NCI-H1930 (cell line): ENCODE results near the gene ADRA2C.

Source experiments
- DNase-seq, 2 experiments: peaks; one replicate each; lab custom pipeline; 2025; lab: John Stamatoyannopoulos, UW

The ADRA2C gene

GRCh38 chr4:3777033-3777390 is 10.8 kb downstream of the ADRA2C start:
- DNase-seq = no peak

GRCh38 chr4:3777669-3778068 is 11.5 kb downstream of the ADRA2C start:
- no peak for DNase-seq

- no peak for DNase-seq
Measured at GRCh38 chr4:3779509-3779908, 13.3 kb downstream of the ADRA2C start.

- DNase-seq = no peak
Measured at GRCh38 chr4:3780347-3781171, 14.4 kb downstream of the ADRA2C start.

GRCh38 chr4:3781193-3781886 is 15.2 kb downstream of the ADRA2C start:
- no peak for DNase-seq

- no peak for DNase-seq
Measured at GRCh38 chr4:3781997-3782930, 16.1 kb downstream of the ADRA2C start.

- peak in 1 of 2 experiments; percentile 25 for DNase-seq
Measured at GRCh38 chr4:3783693-3784306, 17.6 kb downstream of the ADRA2C start.

- no peak for DNase-seq
Measured at GRCh38 chr4:3784454-3785291, 18.5 kb downstream of the ADRA2C start.

GRCh38 chr4:3785292-3785565 is 19.0 kb downstream of the ADRA2C start:
- no peak for DNase-seq

- no peak for DNase-seq
Measured at GRCh38 chr4:3786196-3786869, 20.1 kb downstream of the ADRA2C start.

- DNase-seq = no peak
Measured at GRCh38 chr4:3787489-3788365, 21.5 kb downstream of the ADRA2C start.

- DNase-seq = no peak
Measured at GRCh38 chr4:3788366-3788660, 22.1 kb downstream of the ADRA2C start.

GRCh38 chr4:3789587-3789986 is 23.4 kb downstream of the ADRA2C start:
- DNase-seq = no peak

- DNase-seq = no peak
Measured at GRCh38 chr4:3790006-3790561, 23.9 kb downstream of the ADRA2C start.

- DNase-seq = no peak
Measured at GRCh38 chr4:3791256-3791655, 25.1 kb downstream of the ADRA2C start.

GRCh38 chr4:3791910-3792542 is 25.8 kb downstream of the ADRA2C start:
- DNase-seq = no peak

- DNase-seq = peak in 1 of 2 experiments; percentile 7
Measured at GRCh38 chr4:3792813-3793212, 26.6 kb downstream of the ADRA2C start.

- no peak for DNase-seq
Measured at GRCh38 chr4:3793545-3793944, 27.4 kb downstream of the ADRA2C start.

GRCh38 chr4:3796960-3797359 is 30.8 kb downstream of the ADRA2C start:
- no peak for DNase-seq
